OCI-LY3 (cell line): ENCODE data around the gene MAN1A2.

Source experiments
- EZH2phosphoT487 ChIP-seq: fragments of 200-600 bp; shearing (Covaris generic); IDR thresholded peaks from 2 replicates; pipeline ENCODE4 v1.6.1; 2018; ENCODE audit warnings: antibody characterized with exemption, mixed run types, low read depth
- TF ChIP-seq, protein P1 (sequence below): fragments of 200-600, 300-600 bp; sonication (generic); IDR thresholded peaks from 2 replicates; pipeline ENCODE4 v1.5.1; 2014; ENCODE audit warnings: antibody characterized with exemption, low read length, low read depth

DNA sequence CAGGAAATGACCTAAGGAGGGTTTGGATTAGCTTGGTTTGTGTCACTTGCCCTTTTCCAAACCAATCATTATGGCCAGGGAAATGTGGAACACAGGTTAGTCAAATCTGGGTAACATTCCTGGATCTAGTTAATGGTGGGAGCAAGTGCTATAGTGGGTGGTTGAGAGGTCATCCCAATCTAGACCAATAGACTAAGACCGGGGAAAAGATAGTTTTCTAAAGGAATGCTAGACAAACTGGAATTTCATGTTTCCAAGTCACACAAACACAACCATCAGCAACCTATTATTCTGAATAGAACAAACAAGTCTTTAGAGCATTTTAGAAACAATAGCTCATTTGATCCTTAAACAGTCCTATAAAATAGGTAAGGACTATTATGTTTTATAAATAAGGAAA lies 4.3 kb upstream of the MAN1A2 start:
- TF ChIP-seq, protein P1, sequence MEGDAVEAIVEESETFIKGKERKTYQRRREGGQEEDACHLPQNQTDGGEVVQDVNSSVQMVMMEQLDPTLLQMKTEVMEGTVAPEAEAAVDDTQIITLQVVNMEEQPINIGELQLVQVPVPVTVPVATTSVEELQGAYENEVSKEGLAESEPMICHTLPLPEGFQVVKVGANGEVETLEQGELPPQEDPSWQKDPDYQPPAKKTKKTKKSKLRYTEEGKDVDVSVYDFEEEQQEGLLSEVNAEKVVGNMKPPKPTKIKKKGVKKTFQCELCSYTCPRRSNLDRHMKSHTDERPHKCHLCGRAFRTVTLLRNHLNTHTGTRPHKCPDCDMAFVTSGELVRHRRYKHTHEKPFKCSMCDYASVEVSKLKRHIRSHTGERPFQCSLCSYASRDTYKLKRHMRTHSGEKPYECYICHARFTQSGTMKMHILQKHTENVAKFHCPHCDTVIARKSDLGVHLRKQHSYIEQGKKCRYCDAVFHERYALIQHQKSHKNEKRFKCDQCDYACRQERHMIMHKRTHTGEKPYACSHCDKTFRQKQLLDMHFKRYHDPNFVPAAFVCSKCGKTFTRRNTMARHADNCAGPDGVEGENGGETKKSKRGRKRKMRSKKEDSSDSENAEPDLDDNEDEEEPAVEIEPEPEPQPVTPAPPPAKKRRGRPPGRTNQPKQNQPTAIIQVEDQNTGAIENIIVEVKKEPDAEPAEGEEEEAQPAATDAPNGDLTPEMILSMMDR = no peak
- no peak for TF ChIP-seq EZH2phosphoT487
